Heart left ventricle (tissue), 16 donors: ENCODE data around the gene KRTAP10-6. TPM values are rescaled to one million over a fixed set of nuclear protein-coding genes. Genes with fewer than 3 reads are reported as not detected.

Experiments
- ATAC-seq, 4 donors: fragments of 200-7000 bp; cut with Tn5 transposase; one replicate each; pipeline ENCODE4 v1.9.1; 2020 to 2022; ENCODE audit warnings: moderate library complexity in 4 of 4, mild to moderate bottlenecking in 3 of 4, moderate number of reproducible peaks in 1 of 4
- DNase-seq, 5 donors: peaks; one replicate each; pipeline ENCODE4 v3.0.0-alpha.2; 2020
- H3K27ac ChIP-seq, 12 donors: fragments of 200-600 bp; sonication (generic) in 4 of 12; one replicate each; pipeline versions ENCODE4 v1.5.0 to v1.8.0; 2016 to 2022; ENCODE audit warnings: mild to moderate bottlenecking in 2 of 12
- H3K27me3 ChIP-seq, 9 donors: fragments of 200-600 bp; sonication (generic) in 2 of 9; one replicate each; pipeline versions ENCODE4 v1.5.1 to v1.8.0; 2016 to 2022; ENCODE audit warnings: mild to moderate bottlenecking in 3 of 9
- H3K36me3 ChIP-seq, 9 donors: fragments of 200-600 bp; sonication (generic) in 2 of 9; one replicate each; pipeline versions ENCODE4 v1.5.0 to v1.8.0; 2018 to 2022; ENCODE audit warnings: mild to moderate bottlenecking in 2 of 9
- H3K4me1 ChIP-seq, 12 donors: fragments of 200-600 bp; sonication (generic) in 4 of 12; one replicate each; pipeline versions ENCODE4 v1.5.0 to v1.8.0; 2016 to 2022; ENCODE audit warnings: mild to moderate bottlenecking in 3 of 12
- H3K4me3 ChIP-seq, 12 donors: fragments of 200-600 bp; sonication (generic) in 4 of 12; one replicate each; pipeline versions ENCODE4 v1.5.0 to v1.8.0; 2017 to 2022; ENCODE audit warnings: mild to moderate bottlenecking in 9 of 12, moderate library complexity in 4 of 12
- H3K9me3 ChIP-seq, 12 donors: fragments of 200-600 bp; sonication (generic) in 4 of 12; one replicate each; pipeline versions ENCODE4 v1.5.0 to v1.8.0; 2016 to 2022; ENCODE audit warnings: mild to moderate bottlenecking in 1 of 12
- POLR2A ChIP-seq, 2 donors: fragments of 450-650 bp; IDR thresholded peaks; one replicate each; pipeline ENCODE4 v1.6.1; 2017; ENCODE audit warnings: antibody characterized with exemption in 2 of 2, mild to moderate bottlenecking in 2 of 2, moderate library complexity in 2 of 2
- WGBS, 4 donors: extraction: QIAGEN DNeasy Blood & Tissue Kit in 2 of 4; methylation state at CpG; one replicate each; pipeline versions ENCODE4 v1.1.5 to v1.1.7; 2013 to 2018; 5-methylcytosine and 5-hydroxymethylcytosine counted together
- intact Hi-C, 10 donors: fragments of 100-400 bp; cut with DNase I; formaldehyde crosslinking; loops; one replicate each; pipeline versions ENCODE4 v1.11.1 to v1.14.2; 2022
- polyA plus RNA-seq, 2 donors: library from polyadenylated mRNA; stranded (reverse); fragments of 200-250 nt; gene quantifications; one replicate each; pipeline ENCODE4 v1.2.3, GENCODE V29; 2013
- total RNA-seq, 9 donors: library from RNA; depleted of rRNA in 2 of 9; stranded (reverse); fragments of >200 nt in 2 of 9; fragmentation: NEBNext Ultra II Directional in 3 of 9; extraction: Animal tissue kit (Norgen Biotek cat#: 25700) in 3 of 9; gene quantifications; one replicate each; pipeline versions ENCODE4 v1.1.0 to v1.2.4, GENCODE V29; 2016 to 2023
- TF ChIP-seq, protein P1 (sequence below), 12 donors: fragments of 200-600 bp; sonication (generic) in 4 of 12; IDR thresholded peaks; one replicate each; pipeline versions ENCODE4 v1.5.0 to v1.8.0; 2018 to 2022; ENCODE audit warnings: antibody characterized with exemption in 12 of 12, mild to moderate bottlenecking in 5 of 12
- donor health status: ischemic (EF 13 %, LVEDD 7.1; RV severe dilation, severe dysfunction).
- donor health status: healthy with polysubstance abuse.
- donor health status: DM: no; HTN: yes; CAD: no.
- donor health status: DM: no; HTN: no; CAD: no.
- donor health status: ischemic (EF 25% LVEDD 6.9; RV normal size, moderate dysfunction).
- donor health status: ischemic (EF 25% LVEDD 5.7; RV mildly dilated, moderate dysfunction).
- donor health status: healthy.
- donor health status: DM: yes; HTN: yes; CAD: no.
- donor health status: ischemic (EF 35%, LVEDD 5.7; RV mildly dilated, moderate dysfunction).
- donor health status: nonischemic (EF 11% LVEDD 7.7; RV severe dilation, severe dysfunction).
- donor health status: DM: yes; HTN: yes; CAD: no.
- donor health status: PGD.
- donor health status: ischemic (EF 29% LVEDD 5.4; RV normal size, mild dysfunction).
- donor health status: nonischemic (EF 23%, LVEDD 6.1; RV moderate dilation, normal function).

KRTAP10-6 gene
- total and polyA plus RNA-seq, 11 donors, result not detected

DNA sequence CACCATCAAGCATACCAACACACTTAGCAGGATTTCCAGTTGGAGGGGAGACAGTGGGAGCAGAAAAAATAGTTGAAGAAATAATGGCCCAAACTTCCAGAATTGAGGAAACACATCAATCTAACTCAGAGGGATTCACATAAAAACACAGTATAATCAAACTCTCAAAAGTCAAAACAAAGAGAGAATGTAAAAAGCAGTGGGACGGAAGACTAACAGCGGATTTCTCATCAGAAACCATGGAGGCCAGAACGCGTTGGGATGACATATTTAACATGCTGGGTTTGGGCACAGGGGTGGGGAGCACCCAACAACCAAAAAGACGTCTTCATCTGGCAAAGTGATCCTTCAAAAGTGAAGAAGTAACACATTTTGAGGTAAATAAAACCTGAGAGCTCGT lies 27.6 kb upstream of the KRTAP10-6 start:
- intact Hi-C loops, result loop anchor here in 2 of 10 donors (2.0 to 10.0 kb wide), 4 partner anchors 95 to 173 kb away; partner anchors contain the start of gene TSPEAR (in 1 of the 2)
- TF ChIP-seq, protein P1, sequence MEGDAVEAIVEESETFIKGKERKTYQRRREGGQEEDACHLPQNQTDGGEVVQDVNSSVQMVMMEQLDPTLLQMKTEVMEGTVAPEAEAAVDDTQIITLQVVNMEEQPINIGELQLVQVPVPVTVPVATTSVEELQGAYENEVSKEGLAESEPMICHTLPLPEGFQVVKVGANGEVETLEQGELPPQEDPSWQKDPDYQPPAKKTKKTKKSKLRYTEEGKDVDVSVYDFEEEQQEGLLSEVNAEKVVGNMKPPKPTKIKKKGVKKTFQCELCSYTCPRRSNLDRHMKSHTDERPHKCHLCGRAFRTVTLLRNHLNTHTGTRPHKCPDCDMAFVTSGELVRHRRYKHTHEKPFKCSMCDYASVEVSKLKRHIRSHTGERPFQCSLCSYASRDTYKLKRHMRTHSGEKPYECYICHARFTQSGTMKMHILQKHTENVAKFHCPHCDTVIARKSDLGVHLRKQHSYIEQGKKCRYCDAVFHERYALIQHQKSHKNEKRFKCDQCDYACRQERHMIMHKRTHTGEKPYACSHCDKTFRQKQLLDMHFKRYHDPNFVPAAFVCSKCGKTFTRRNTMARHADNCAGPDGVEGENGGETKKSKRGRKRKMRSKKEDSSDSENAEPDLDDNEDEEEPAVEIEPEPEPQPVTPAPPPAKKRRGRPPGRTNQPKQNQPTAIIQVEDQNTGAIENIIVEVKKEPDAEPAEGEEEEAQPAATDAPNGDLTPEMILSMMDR (IDR thresholded peaks at IDR 0.05), result no peak
- no peak for TF ChIP-seq POLR2A (IDR thresholded peaks at IDR 0.05)

DNA sequence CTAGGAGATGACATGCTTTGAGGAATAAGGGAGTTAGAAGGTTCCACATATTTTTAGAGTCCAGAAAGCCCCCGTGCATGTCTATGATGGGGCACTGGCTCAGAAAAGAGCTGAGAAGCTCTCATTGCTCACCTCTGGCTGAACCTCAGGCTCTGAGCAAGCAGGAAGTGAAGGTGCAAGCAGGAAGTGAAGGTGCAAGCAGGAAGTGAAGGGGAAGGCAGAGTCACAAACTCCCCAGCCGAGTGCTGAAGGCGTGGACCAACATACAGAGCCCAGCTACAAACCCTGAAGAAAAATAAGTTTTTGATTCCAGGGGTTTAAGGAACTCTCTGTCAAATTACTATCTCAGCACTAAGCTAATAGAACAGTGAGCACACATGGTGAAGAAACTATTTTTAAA lies 26.6 kb upstream of the KRTAP10-6 start:
- Histone ChIP-seq H3K4me1 (peaks cover 0 to 8% (median 0%) of the 10 kb centered on the region in 12 donors), H3K4me3 (no peak overlapping the region), H3K36me3 (no peaks in the 10 kb centered on the region), H3K27ac (peak overlapping the region in 1 of 12 donors; percentile 73), H3K9me3 (peaks cover 0 to 33% (median 10%) of the 10 kb centered on the region in 12 donors), H3K27me3 (peaks cover 0 to 5% (median 0%) of the 10 kb centered on the region in 9 donors)
- TF ChIP-seq, protein P1 (IDR thresholded peaks at IDR 0.05), result no peak
- no peak for TF ChIP-seq POLR2A (IDR thresholded peaks at IDR 0.05)
- peak in 1 of 4 donors; percentile 34 for ATAC-seq
- no peak for DNase-seq
- intact Hi-C loops, result loop anchor here in 2 of 10 donors (2.0 to 5.0 kb wide), 2 partner anchors 173 to 174 kb away; no protein-coding TSS in a partner anchor
- 50 to 66% (median 61%) methylated on average over 3 of the region's 3 CpGs for WGBS, 4 donors

More for the DNA sequence above, 27.6 kb upstream of the KRTAP10-6 start:
- H3K4me3 ChIP-seq, result no peak overlapping the region
- ATAC-seq (no peak), DNase-seq (no peak)
- H3K27me3 ChIP-seq, result peaks cover 0 to 3% (median 0%) of the 10 kb centered on the region in 9 donors
- H3K4me1 ChIP-seq, result peaks cover 0 to 8% (median 0%) of the 10 kb centered on the region in 12 donors
- no peaks in the 10 kb centered on the region for H3K36me3 ChIP-seq
- peak overlapping the region in 1 of 12 donors; percentile 73 for H3K27ac ChIP-seq
- WGBS, 4 donors, result 83 to 90% (median 86%) methylated on average over 6 of the region's 6 CpGs
- H3K9me3 ChIP-seq, result peaks cover 0 to 42% (median 13%) of the 10 kb centered on the region in 12 donors

DNA sequence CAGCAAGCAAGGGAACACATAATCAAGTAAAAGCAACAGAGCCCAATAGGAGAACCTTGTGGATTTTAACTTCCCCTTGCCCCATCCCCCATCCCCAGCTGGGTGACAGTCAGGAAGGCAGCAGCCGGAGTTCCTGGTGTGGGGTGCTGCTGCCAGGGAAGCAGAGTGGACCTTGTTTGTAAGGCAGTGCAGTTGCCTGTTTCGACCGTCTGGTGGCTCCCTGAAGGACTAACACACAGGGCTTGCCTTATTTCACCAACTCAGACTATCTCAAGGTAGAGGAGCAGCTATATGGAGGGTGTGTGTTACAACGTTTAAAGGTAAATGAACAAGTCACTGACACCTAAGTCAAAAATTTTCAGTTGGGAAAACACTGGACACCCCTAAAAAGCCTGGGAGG lies 26.2 kb upstream of the KRTAP10-6 start:
- 10 to 29% (median 21%) methylated on average over 4 of the region's 4 CpGs for WGBS, 4 donors
- Histone ChIP-seq H3K4me1 (peaks cover 0 to 8% (median 0%) of the 10 kb centered on the region in 12 donors), H3K4me3 (no peak overlapping the region), H3K27ac (peak overlapping the region in 1 of 12 donors; percentile 73), H3K27me3 (peaks cover 0 to 5% (median 0%) of the 10 kb centered on the region in 9 donors), H3K36me3 (no peaks in the 10 kb centered on the region), H3K9me3 (peaks cover 0 to 29% (median 6%) of the 10 kb centered on the region in 12 donors)
- TF ChIP-seq POLR2A (IDR thresholded peaks at IDR 0.05), result no peak
- TF ChIP-seq, protein P1 (IDR thresholded peaks at IDR 0.05), result peak in 9 of 12 donors; percentile 12 to 52 (median 29)
- intact Hi-C loops, result loop anchor here in 2 of 10 donors (2.0 to 5.0 kb wide), 2 partner anchors 174 kb away; no protein-coding TSS in a partner anchor
- DNase-seq, result peak in 4 of 5 donors; percentile 39 to 59 (median 55)
- peak in 3 of 4 donors; percentile 67 to 89 (median 69) for ATAC-seq

- ATAC-seq, result no peak
- Histone ChIP-seq H3K27me3 (peaks cover 0 to 5% (median 0%) of the 10 kb centered on the region in 9 donors), H3K9me3 (peaks cover 0 to 15% (median 2%) of the 10 kb centered on the region in 12 donors), H3K27ac (no peak overlapping the region), H3K4me3 (no peak overlapping the region), H3K36me3 (no peaks in the 10 kb centered on the region), H3K4me1 (peaks cover 0 to 8% (median 0%) of the 10 kb centered on the region in 12 donors)
- 51 to 57% (median 54%) methylated on average over 8 of the region's 8 CpGs for WGBS, 4 donors
- intact Hi-C loops, result loop anchor here in 1 of 10 donors (5.0 kb wide), 1 partner anchor 175 kb away; no protein-coding TSS in a partner anchor
- TF ChIP-seq POLR2A (IDR thresholded peaks at IDR 0.05), result no peak
- TF ChIP-seq, protein P1 (IDR thresholded peaks at IDR 0.05), result no peak
- DNase-seq, result no peak
Measured at GRCh38 chr21:44617071-44617501, 24.8 kb upstream of the KRTAP10-6 start.
